CD4-positive, alpha-beta T cell treated with Interleukin-12 subunit alpha and Interleukin-12 subunit beta, for 1 hour (primary cell): ENCODE data around the gene ZNF783.
"Not testable (repeated sequence)": the region's sequence is repeated elsewhere in the genome, so short reads cannot be mapped to it uniquely, and the experiment has no call there.

Experiments
- DNase-seq: peaks from one replicate; pipeline ENCODE4 v3.0.0-alpha.2; 2020

ZNF783 gene

GRCh38 chr7:149306854-149307253 is 44.9 kb downstream of the ZNF783 start:
- DNase-seq, result no peak

- DNase-seq, result no peak
These were observed 45.9 kb downstream of the ZNF783 start for GRCh38 chr7:149307775-149308501.

- DNase-seq, result peak; percentile 37
These were observed 48.3 kb downstream of the ZNF783 start for GRCh38 chr7:149310113-149310836.

GRCh38 chr7:149310990-149311573 is 49.1 kb downstream of the ZNF783 start:
- DNase-seq, result no peak

- no peak for DNase-seq
These were observed 52.0 kb downstream of the ZNF783 start for GRCh38 chr7:149313981-149314380.

GRCh38 chr7:149316606-149317005 is 54.6 kb downstream of the ZNF783 start:
- no peak for DNase-seq

- DNase-seq, result no peak
These were observed 55.5 kb downstream of the ZNF783 start for GRCh38 chr7:149317496-149317895.

- DNase-seq, result no peak
These were observed 56.1 kb downstream of the ZNF783 start for GRCh38 chr7:149317986-149318672.

- DNase-seq, result no peak
These were observed 57.4 kb downstream of the ZNF783 start for GRCh38 chr7:149319376-149319775.

- DNase-seq, result no peak
These were observed 58.5 kb downstream of the ZNF783 start for GRCh38 chr7:149320313-149321124.

GRCh38 chr7:149321125-149321905 is 59.3 kb downstream of the ZNF783 start:
- not testable (repeated sequence) for DNase-seq

GRCh38 chr7:149321978-149322541 is 60.1 kb downstream of the ZNF783 start:
- no peak for DNase-seq

GRCh38 chr7:149322737-149323136 is 60.7 kb downstream of the ZNF783 start:
- no peak for DNase-seq

- DNase-seq, result no peak
These were observed 63.3 kb downstream of the ZNF783 start for GRCh38 chr7:149325248-149325647.

- DNase-seq, result no peak
These were observed 67.3 kb downstream of the ZNF783 start for GRCh38 chr7:149329265-149329664.

- DNase-seq, result no peak
These were observed 67.9 kb downstream of the ZNF783 start for GRCh38 chr7:149329766-149330334.

GRCh38 chr7:149330914-149331567 is 69.0 kb downstream of the ZNF783 start:
- no peak for DNase-seq

GRCh38 chr7:149332602-149333320 is 70.8 kb downstream of the ZNF783 start:
- not testable (repeated sequence) for DNase-seq

GRCh38 chr7:149333321-149333717 is 71.3 kb downstream of the ZNF783 start:
- DNase-seq, result no peak

GRCh38 chr7:149334219-149334618 is 72.2 kb downstream of the ZNF783 start:
- no peak for DNase-seq
